ENCODE results near the gene FGF12.

The FGF12 gene

GRCh38 chr3:192284443-192285072, 442.8 kb downstream of the FGF12 start:
- no peaks in the 10 kb centered on the region for H3K27me3 ChIP-seq
- no peaks in the 10 kb centered on the region for H3K9me3 ChIP-seq
- no peak overlapping the region for H3K4me3 ChIP-seq (ENCODE audit: low read depth, low read length)
- DNase-seq = no peak
- no peaks in the 10 kb centered on the region for H3K36me3 ChIP-seq
- TF ChIP-seq CTCF (IDR thresholded peaks at IDR 0.05; ENCODE audit: low read depth, low read length) = no peak
- no peaks in the 10 kb centered on the region for H3K4me1 ChIP-seq

GRCh38 chr3:192281207-192281880, 446.0 kb downstream of the FGF12 start:
- DNase-seq = no peak
- no peaks in the 10 kb centered on the region for H3K4me1 ChIP-seq

GRCh38 chr3:192279664-192280063, 447.7 kb downstream of the FGF12 start:
- H3K27me3 ChIP-seq = no peaks in the 10 kb centered on the region
- no peaks in the 10 kb centered on the region for H3K9me3 ChIP-seq
- no peak for DNase-seq
- TF ChIP-seq CTCF (IDR thresholded peaks at IDR 0.05; ENCODE audit: low read depth, low read length) = no peak
- H3K36me3 ChIP-seq = no peaks in the 10 kb centered on the region
- H3K4me1 ChIP-seq = no peaks in the 10 kb centered on the region
- H3K4me3 ChIP-seq (ENCODE audit: low read depth, low read length) = no peak overlapping the region

More at GRCh38 chr3:192281207-192281880, 446.0 kb downstream of the FGF12 start:
- H3K36me3 ChIP-seq = no peaks in the 10 kb centered on the region
- no peaks in the 10 kb centered on the region for H3K9me3 ChIP-seq
- no peak for TF ChIP-seq CTCF (IDR thresholded peaks at IDR 0.05; ENCODE audit: low read depth, low read length)
- no peaks in the 10 kb centered on the region for H3K27me3 ChIP-seq
- H3K4me3 ChIP-seq (ENCODE audit: low read depth, low read length) = no peak overlapping the region

- Histone ChIP-seq H3K4me3 (ENCODE audit: low read depth, low read length) (no peak overlapping the region), H3K27me3 (no peaks in the 10 kb centered on the region)
- no peak for DNase-seq
Measured at GRCh38 chr3:192277477-192277876, 449.9 kb downstream of the FGF12 start.

DNA sequence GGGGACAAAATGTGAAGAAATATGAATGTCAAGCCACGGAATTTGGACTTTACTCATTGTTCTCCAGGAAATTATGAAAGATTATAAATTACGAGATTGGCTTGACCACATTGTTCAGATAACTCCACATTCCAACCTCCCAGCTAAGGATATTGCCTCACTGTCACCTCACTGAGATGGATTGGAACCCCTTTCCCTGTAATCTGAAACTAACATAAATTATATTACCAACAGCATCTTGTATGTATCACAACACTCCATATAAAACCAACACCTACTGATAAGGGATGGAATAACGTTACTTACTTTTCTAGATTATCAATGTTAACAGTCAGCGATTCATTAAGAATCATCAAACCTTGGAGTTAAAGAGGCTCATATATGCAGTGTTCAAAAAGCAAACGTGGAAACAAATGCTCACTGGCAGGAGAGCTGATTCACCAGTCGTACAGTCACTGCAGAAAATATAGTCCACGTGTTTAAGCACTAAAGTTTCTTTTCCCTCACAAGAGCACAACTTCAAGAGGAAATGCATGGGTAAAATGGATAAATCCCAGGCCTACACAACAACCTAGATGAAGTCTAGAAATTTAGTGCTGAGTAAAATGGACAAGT, 451.5 kb downstream of the FGF12 start:
- H3K4me3 ChIP-seq (ENCODE audit: low read depth, low read length) = no peak overlapping the region
- no peaks in the 10 kb centered on the region for H3K27me3 ChIP-seq
- TF ChIP-seq CTCF (IDR thresholded peaks at IDR 0.05; ENCODE audit: low read depth, low read length) = no peak
- H3K4me1 ChIP-seq = no peaks in the 10 kb centered on the region
- no peak for DNase-seq
- H3K9me3 ChIP-seq = no peaks in the 10 kb centered on the region
- H3K36me3 ChIP-seq = no peaks in the 10 kb centered on the region

More at GRCh38 chr3:192277477-192277876, 449.9 kb downstream of the FGF12 start:
- Histone ChIP-seq H3K9me3 (no peaks in the 10 kb centered on the region), H3K36me3 (no peaks in the 10 kb centered on the region), H3K4me1 (no peaks in the 10 kb centered on the region)
- TF ChIP-seq CTCF (IDR thresholded peaks at IDR 0.05; ENCODE audit: low read depth, low read length) = no peak

- Histone ChIP-seq H3K9me3 (no peaks in the 10 kb centered on the region), H3K36me3 (no peaks in the 10 kb centered on the region), H3K27me3 (no peaks in the 10 kb centered on the region), H3K4me1 (no peaks in the 10 kb centered on the region), H3K4me3 (ENCODE audit: low read depth, low read length) (no peak overlapping the region)
- DNase-seq = no peak
- no peak for TF ChIP-seq CTCF (IDR thresholded peaks at IDR 0.05; ENCODE audit: low read depth, low read length)
Measured at GRCh38 chr3:192273697-192274010, 453.7 kb downstream of the FGF12 start.
